GM18951 (cell line): ENCODE results near the gene PPP1R10.
"Not testable (repeated sequence)": the region's sequence is repeated elsewhere in the genome, so short reads cannot be mapped to it uniquely, and the experiment has no call there.

Experiments used
- POLR2A ChIP-seq: IDR thresholded peaks from 4 replicates; pipeline ENCODE4 v1.6.1; 2011; ENCODE audit warnings: mild to moderate bottlenecking; ENCODE audit not compliant: insufficient read length, insufficient read depth; ENCODE audit errors: extremely low read depth
- in situ Hi-C: fragments of 300-500 bp; cut with MboI; formaldehyde crosslinking; loops from one replicate; pipeline ENCODE4 v1.12.0; 2022; ENCODE audit warnings: low sequenced_read_pairs, mixed read lengths, inconsistent platforms; ENCODE audit not compliant: unreplicated experiment

PPP1R10 gene

GRCh38 chr6:30616811-30617564, at the start of gene PPP1R10:
PPP1R10 (minus strand) TSS chr6:30617243; CDS start chr6:30609944, 7,299 bp downstream.
- TF ChIP-seq POLR2A: peak; percentile 99
- in situ Hi-C loops: no loop called here

- in situ Hi-C loops: not testable (repeated sequence)
Observed at GRCh38 chr6:30666300-30666699, 49.3 kb upstream of the PPP1R10 start.

- no peak for TF ChIP-seq POLR2A
- in situ Hi-C loops: no loop called here
Observed at GRCh38 chr6:30664994-30665767, 48.1 kb upstream of the PPP1R10 start.

- in situ Hi-C loops: not testable (repeated sequence)
Observed at GRCh38 chr6:30657922-30658321, 40.9 kb upstream of the PPP1R10 start.

GRCh38 chr6:30657454-30657853, 40.4 kb upstream of the PPP1R10 start:
- no peak for TF ChIP-seq POLR2A
- in situ Hi-C loops: no loop called here

- no peak for TF ChIP-seq POLR2A
- in situ Hi-C loops: no loop called here
Observed at GRCh38 chr6:30656513-30656912, 39.5 kb upstream of the PPP1R10 start.

- in situ Hi-C loops: no loop called here
- no peak for TF ChIP-seq POLR2A
Observed at GRCh38 chr6:30655743-30656094, 38.7 kb upstream of the PPP1R10 start.

GRCh38 chr6:30654798-30655742, 38.0 kb upstream of the PPP1R10 start:
- in situ Hi-C loops: no loop called here

GRCh38 chr6:30651143-30651542, 34.1 kb upstream of the PPP1R10 start:
- in situ Hi-C loops: no loop called here

More at GRCh38 chr6:30654798-30655742, 38.0 kb upstream of the PPP1R10 start:
- no peak for TF ChIP-seq POLR2A

GRCh38 chr6:30647242-30648116, 30.4 kb upstream of the PPP1R10 start:
- in situ Hi-C loops: no loop called here
- peak; percentile 49 for TF ChIP-seq POLR2A

More at GRCh38 chr6:30651143-30651542, 34.1 kb upstream of the PPP1R10 start:
- TF ChIP-seq POLR2A: no peak

GRCh38 chr6:30646450-30647241, 29.6 kb upstream of the PPP1R10 start, which contains the start of gene C6orf136:
C6orf136 (plus strand) TSS chr6:30647133; CDS start chr6:30647232, 99 bp downstream.
- TF ChIP-seq POLR2A: no peak
- in situ Hi-C loops: no loop called here
